ENCODE measurements around the gene TOMM20.

The TOMM20 gene

GRCh38 chr1:235134171-235134570 is 5.5 kb upstream of the TOMM20 start:
- no peak for DNase-seq (ENCODE audit: low spot score)

- no peak for DNase-seq (ENCODE audit: low spot score)
Observed at GRCh38 chr1:235133086-235133485, 4.4 kb upstream of the TOMM20 start.

- no peak for DNase-seq (ENCODE audit: low spot score)
Observed at GRCh38 chr1:235131961-235132360, 3.3 kb upstream of the TOMM20 start.

- no peak for DNase-seq (ENCODE audit: low spot score)
Observed at GRCh38 chr1:235130766-235131270, 2.2 kb upstream of the TOMM20 start.

- DNase-seq (ENCODE audit: low spot score), result no peak
Observed at GRCh38 chr1:235129774-235130570, 1.3 kb upstream of the TOMM20 start.

- DNase-seq (ENCODE audit: low spot score), result peak; percentile 23
Observed at GRCh38 chr1:235127732-235128455, 743 bp downstream of the TOMM20 start.

GRCh38 chr1:235127203-235127602 is 1.4 kb downstream of the TOMM20 start:
- DNase-seq (ENCODE audit: low spot score), result no peak

GRCh38 chr1:235124665-235125064 is 4.0 kb downstream of the TOMM20 start:
- no peak for DNase-seq (ENCODE audit: low spot score)

GRCh38 chr1:235124111-235124510 is 4.5 kb downstream of the TOMM20 start:
- DNase-seq (ENCODE audit: low spot score), result no peak

- no peak for DNase-seq (ENCODE audit: low spot score)
Observed at GRCh38 chr1:235122348-235122747, 6.3 kb downstream of the TOMM20 start.

- DNase-seq (ENCODE audit: low spot score), result no peak
Observed at GRCh38 chr1:235113183-235113917, 15.3 kb downstream of the TOMM20 start.

- no peak for DNase-seq (ENCODE audit: low spot score)
Observed at GRCh38 chr1:235112297-235113182, 16.1 kb downstream of the TOMM20 start.

- DNase-seq (ENCODE audit: low spot score), result no peak
Observed at GRCh38 chr1:235111107-235111506, 17.5 kb downstream of the TOMM20 start.

- no peak for DNase-seq (ENCODE audit: low spot score)
Observed at GRCh38 chr1:235108876-235109275, 19.8 kb downstream of the TOMM20 start.

- no peak for DNase-seq (ENCODE audit: low spot score)
Observed at GRCh38 chr1:235108185-235108593, 20.4 kb downstream of the TOMM20 start.

- DNase-seq (ENCODE audit: low spot score), result no peak
Observed at GRCh38 chr1:235107368-235108184, 21.1 kb downstream of the TOMM20 start.

- no peak for DNase-seq (ENCODE audit: low spot score)
Observed at GRCh38 chr1:235106457-235106856, 22.2 kb downstream of the TOMM20 start.

GRCh38 chr1:235105051-235106043 is 23.3 kb downstream of the TOMM20 start:
- no peak for DNase-seq (ENCODE audit: low spot score)

- DNase-seq (ENCODE audit: low spot score), result no peak
Observed at GRCh38 chr1:235102993-235103411, 25.6 kb downstream of the TOMM20 start.
